Activated T-cell treated with anti-CD3 and anti-CD28 coated beads, Interleukin-2, amount 50 U/mL, for 72 hours (primary cell): ENCODE results near the gene RAPH1. TPM values are rescaled to one million over a fixed set of nuclear protein-coding genes. Genes with fewer than 3 reads are reported as not detected.
"Not testable (repeated sequence)": the region's sequence is repeated elsewhere in the genome, so short reads cannot be mapped to it uniquely, and the experiment has no call there.

Experiments
- ATAC-seq, 2 donors: fragments of 150-1000 bp; cut with Tn5 transposase; replicated peaks in 1 of 2; 2 replicates each; pipeline ENCODE4 v1.10.0; 2021; ENCODE audit warnings: moderate library complexity in 2 of 2, mild to moderate bottlenecking in 1 of 2
- DNase-seq, 2 donors: peaks; one replicate each; pipeline ENCODE4 v3.0.0; 2021 to 2022; ENCODE audit warnings: mixed read lengths in 1 of 2
- H3K27ac Mint-ChIP-seq: one replicate; pipeline ENCODE4 v1.8.0; 2022; ENCODE audit warnings: mild to moderate bottlenecking, moderate library complexity, mixed read lengths
- H3K27me3 Mint-ChIP-seq: one replicate; pipeline ENCODE4 v1.8.0; 2022; ENCODE audit warnings: low read depth, mixed read lengths
- H3K36me3 Mint-ChIP-seq, 2 donors: one replicate each; pipeline ENCODE4 v1.8.0; 2022; ENCODE audit warnings: mixed read lengths in 2 of 2, mild to moderate bottlenecking in 1 of 2; ENCODE audit not compliant: insufficient read depth in 2 of 2
- H3K4me1 Mint-ChIP-seq: one replicate; pipeline ENCODE4 v1.8.0; 2022; ENCODE audit warnings: low read depth, mixed read lengths
- H3K4me3 Mint-ChIP-seq, 2 donors: one replicate each; pipeline ENCODE4 v1.8.0; 2022; ENCODE audit warnings: mild to moderate bottlenecking in 2 of 2, mixed read lengths in 2 of 2, moderate library complexity in 2 of 2
- H3K9me3 Mint-ChIP-seq, 2 donors: one replicate each; pipeline ENCODE4 v1.8.0; 2022; ENCODE audit warnings: mixed read lengths in 2 of 2
- total RNA-seq, 2 donors: library from RNA; stranded (reverse); gene quantifications; one replicate each; pipeline ENCODE4 v1.2.3, GENCODE V29; 2022

The RAPH1 gene
- total RNA-seq, 2 donors from 2014 or later = 3.7 to 6.0 TPM

- peaks cover 0 to 9% of the 10 kb centered on the region in 2 donors for H3K36me3 Mint-ChIP-seq
- ATAC-seq (no peak), DNase-seq (no peak)
- H3K4me3 Mint-ChIP-seq = no peak overlapping the region
- peaks cover 0 to 3% of the 10 kb centered on the region in 2 donors for H3K9me3 Mint-ChIP-seq
- H3K27me3 Mint-ChIP-seq = no peaks in the 10 kb centered on the region
- no peak overlapping the region for H3K27ac Mint-ChIP-seq
- no peaks in the 10 kb centered on the region for H3K4me1 Mint-ChIP-seq
Observed at GRCh38 chr2:203394519-203395227, 140.4 kb downstream of the RAPH1 start.

GRCh38 chr2:203388153-203388552, 146.9 kb downstream of the RAPH1 start:
- H3K27me3 Mint-ChIP-seq, H3K9me3 Mint-ChIP-seq, DNase-seq, H3K27ac Mint-ChIP-seq, H3K4me1 Mint-ChIP-seq, H3K36me3 Mint-ChIP-seq, H3K4me3 Mint-ChIP-seq, ATAC-seq: not testable (repeated sequence)

DNA sequence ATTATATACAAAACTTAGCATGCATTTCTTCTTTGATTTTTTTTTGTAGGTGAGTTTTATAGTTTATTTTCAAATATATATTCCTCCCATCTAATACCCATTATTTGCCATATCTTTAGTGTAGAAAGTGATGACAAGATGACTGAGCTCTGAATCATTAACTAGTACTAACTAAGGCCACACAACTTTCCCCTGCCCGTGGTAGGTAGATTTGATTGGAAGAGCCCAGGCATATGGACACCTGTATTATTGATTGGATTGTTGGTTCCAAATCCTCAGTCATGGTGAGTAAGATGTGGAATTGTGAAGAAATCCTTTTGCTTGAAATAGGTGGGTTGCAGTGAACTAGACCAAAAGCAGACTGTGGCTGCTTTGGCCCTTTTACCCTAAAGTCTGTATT, 152.1 kb downstream of the RAPH1 start:
- no peaks in the 10 kb centered on the region for H3K9me3 Mint-ChIP-seq
- DNase-seq = no peak
- ATAC-seq = no peak

GRCh38 chr2:203379156-203379555, 155.9 kb downstream of the RAPH1 start:
- no peak for DNase-seq
- Mint-ChIP-seq H3K27ac (no peak overlapping the region), H3K4me1 (no peaks in the 10 kb centered on the region), H3K9me3 (no peaks in the 10 kb centered on the region), H3K36me3 (peaks cover 0 to 2% of the 10 kb centered on the region in 2 donors), H3K27me3 (no peaks in the 10 kb centered on the region), H3K4me3 (no peak overlapping the region)
- ATAC-seq = no peak

More for the DNA sequence above, 152.1 kb downstream of the RAPH1 start:
- Mint-ChIP-seq H3K4me3 (no peak overlapping the region), H3K4me1 (no peaks in the 10 kb centered on the region), H3K27ac (no peak overlapping the region), H3K27me3 (no peaks in the 10 kb centered on the region), H3K36me3 (peaks cover 2 to 4% of the 10 kb centered on the region in 2 donors)

DNA sequence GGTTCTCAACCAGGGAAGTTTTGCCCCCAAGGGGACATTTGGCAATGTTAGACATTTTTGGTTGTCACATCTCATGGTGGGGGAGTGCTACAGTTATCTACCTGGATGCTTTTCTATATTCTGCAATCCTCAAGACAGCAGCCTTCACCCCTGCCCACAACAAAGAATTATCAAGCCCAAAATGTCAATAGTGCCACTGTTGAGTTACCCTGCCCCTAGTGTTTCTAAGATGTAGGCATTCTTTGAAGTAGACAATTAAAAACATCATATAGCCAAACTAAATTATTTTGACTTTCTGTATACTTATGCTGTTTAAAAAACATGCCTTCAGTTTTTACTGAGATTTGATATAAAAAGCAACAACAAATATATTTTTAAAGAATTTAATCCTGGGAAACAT, 158.9 kb downstream of the RAPH1 start:
- H3K4me1 Mint-ChIP-seq = no peaks in the 10 kb centered on the region
- peaks cover 0 to 2% of the 10 kb centered on the region in 2 donors for H3K36me3 Mint-ChIP-seq
- no peaks in the 10 kb centered on the region for H3K27me3 Mint-ChIP-seq
- H3K9me3 Mint-ChIP-seq = no peaks in the 10 kb centered on the region
- no peak overlapping the region for H3K27ac Mint-ChIP-seq
- H3K4me3 Mint-ChIP-seq = no peak overlapping the region
- no peak for DNase-seq
- no peak for ATAC-seq

GRCh38 chr2:203372706-203373105, 162.4 kb downstream of the RAPH1 start:
- not testable (repeated sequence) for H3K27me3 Mint-ChIP-seq, H3K36me3 Mint-ChIP-seq, DNase-seq, H3K27ac Mint-ChIP-seq, H3K9me3 Mint-ChIP-seq, H3K4me3 Mint-ChIP-seq, H3K4me1 Mint-ChIP-seq, ATAC-seq

- Mint-ChIP-seq H3K4me1 (no peaks in the 10 kb centered on the region), H3K36me3 (peaks cover 0 to 2% of the 10 kb centered on the region in 2 donors), H3K27me3 (no peaks in the 10 kb centered on the region), H3K4me3 (no peak overlapping the region), H3K9me3 (no peaks in the 10 kb centered on the region), H3K27ac (no peak overlapping the region)
- DNase-seq (no peak), ATAC-seq (no peak)
Observed at GRCh38 chr2:203366639-203367466, 168.2 kb downstream of the RAPH1 start.

DNA sequence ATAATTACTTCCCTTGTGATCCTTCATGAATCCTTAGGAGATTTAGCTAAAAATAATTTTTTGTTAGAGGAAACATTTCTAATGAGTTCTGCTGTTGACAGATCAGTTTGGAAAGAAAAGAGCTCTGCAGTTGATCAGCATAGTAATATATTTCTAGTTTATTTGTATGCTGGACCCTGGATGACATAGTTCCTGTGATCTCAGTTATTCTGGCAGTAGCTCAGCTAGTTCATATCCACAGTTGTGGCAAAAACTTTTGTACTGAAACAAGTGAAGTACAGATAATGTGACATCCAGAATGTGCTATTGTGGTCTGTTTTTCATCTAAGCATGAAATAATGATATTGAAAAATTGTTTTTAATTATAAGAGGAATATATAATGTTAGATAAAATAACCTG, 173.2 kb downstream of the RAPH1 start:
- H3K4me3 Mint-ChIP-seq = no peak overlapping the region
- H3K27me3 Mint-ChIP-seq = no peaks in the 10 kb centered on the region
- H3K4me1 Mint-ChIP-seq = no peaks in the 10 kb centered on the region
- H3K9me3 Mint-ChIP-seq = no peaks in the 10 kb centered on the region
- ATAC-seq (no peak), DNase-seq (no peak)
- H3K36me3 Mint-ChIP-seq = peaks cover 0 to 2% of the 10 kb centered on the region in 2 donors
- H3K27ac Mint-ChIP-seq = no peak overlapping the region

DNA sequence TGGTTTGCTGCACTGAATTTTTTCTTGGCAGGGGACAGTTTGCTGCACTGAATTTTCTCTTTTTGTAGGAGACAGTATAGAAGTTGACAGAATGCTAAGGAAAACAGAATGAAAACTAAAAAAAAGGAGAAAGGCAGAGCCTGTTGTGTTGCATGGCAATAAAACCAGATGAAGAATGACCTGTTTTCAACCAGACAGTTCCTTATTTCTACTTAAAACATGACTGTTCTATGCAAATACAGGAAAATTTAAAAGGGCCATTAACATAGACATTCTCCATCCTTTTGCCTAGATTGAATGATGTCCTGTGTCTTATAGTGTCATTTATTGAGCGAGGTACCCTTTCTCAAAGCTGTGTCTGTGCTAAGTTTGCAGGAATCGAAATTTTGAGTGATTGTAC, 173.6 kb downstream of the RAPH1 start:
- Mint-ChIP-seq H3K27ac (no peak overlapping the region), H3K4me1 (no peaks in the 10 kb centered on the region), H3K36me3 (peaks cover 0 to 2% of the 10 kb centered on the region in 2 donors), H3K4me3 (no peak overlapping the region), H3K27me3 (no peaks in the 10 kb centered on the region), H3K9me3 (no peaks in the 10 kb centered on the region)
- ATAC-seq = no peak
- no peak for DNase-seq

GRCh38 chr2:203360833-203361430, 174.2 kb downstream of the RAPH1 start:
- H3K27ac Mint-ChIP-seq = no peak overlapping the region
- H3K9me3 Mint-ChIP-seq = no peaks in the 10 kb centered on the region
- no peaks in the 10 kb centered on the region for H3K4me1 Mint-ChIP-seq
- peaks cover 0 to 2% of the 10 kb centered on the region in 2 donors for H3K36me3 Mint-ChIP-seq
- no peak for DNase-seq
- H3K4me3 Mint-ChIP-seq = no peak overlapping the region
- ATAC-seq = no peak
- H3K27me3 Mint-ChIP-seq = no peaks in the 10 kb centered on the region

DNA sequence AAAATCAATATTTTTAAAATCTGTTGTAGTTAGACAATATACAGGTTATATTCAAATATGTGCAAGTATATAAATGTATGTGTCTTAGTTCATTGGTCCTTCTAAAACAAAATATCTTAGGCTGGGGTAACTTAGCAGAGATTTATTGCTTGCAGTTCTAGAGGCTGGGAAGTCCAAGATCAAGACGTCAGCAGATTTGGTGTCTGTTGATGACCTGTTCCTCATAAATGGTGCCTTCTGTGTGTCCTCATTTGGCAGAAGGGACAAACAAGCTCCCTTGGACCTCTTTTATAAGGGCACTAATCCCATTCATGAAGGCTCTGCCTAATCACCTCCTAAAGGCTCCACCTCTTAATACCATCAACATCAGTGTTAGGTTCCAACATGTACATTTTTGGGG, 175.7 kb downstream of the RAPH1 start:
- Mint-ChIP-seq H3K27ac (no peak overlapping the region), H3K4me3 (no peak overlapping the region), H3K4me1 (peaks cover under 1% of the 10 kb centered on the region), H3K36me3 (peaks cover 0 to 2% of the 10 kb centered on the region in 2 donors), H3K27me3 (no peaks in the 10 kb centered on the region), H3K9me3 (no peaks in the 10 kb centered on the region)
- ATAC-seq (no peak), DNase-seq (no peak)

DNA sequence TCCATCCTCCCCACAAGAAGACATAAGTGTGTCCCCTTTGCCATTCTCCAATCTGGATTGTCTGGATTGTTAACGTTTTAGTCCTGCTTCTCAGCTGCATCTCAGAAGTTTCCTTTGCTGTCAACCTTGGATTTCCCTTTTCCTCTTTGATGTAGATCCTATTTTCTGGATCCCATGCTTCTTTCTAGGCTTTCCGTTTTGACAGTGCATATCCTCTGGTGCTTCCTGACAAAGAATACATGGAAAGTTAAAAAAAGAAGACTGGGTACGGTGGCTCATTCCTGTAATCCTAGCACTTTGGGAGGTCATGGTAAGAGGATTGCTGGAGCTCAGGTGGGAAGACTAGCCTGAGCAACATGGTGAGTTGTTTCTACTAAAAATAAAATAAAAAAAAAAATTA, 180.1 kb downstream of the RAPH1 start:
- Mint-ChIP-seq H3K27ac (no peak overlapping the region), H3K4me3 (no peak overlapping the region), H3K9me3 (no peaks in the 10 kb centered on the region), H3K27me3 (no peaks in the 10 kb centered on the region), H3K36me3 (peaks cover 0 to 2% of the 10 kb centered on the region in 2 donors), H3K4me1 (peaks cover 4% of the 10 kb centered on the region)
- DNase-seq (no peak), ATAC-seq (no peak)

GRCh38 chr2:203352604-203353255, 182.4 kb downstream of the RAPH1 start:
- Mint-ChIP-seq H3K27me3 (no peaks in the 10 kb centered on the region), H3K4me3 (no peak overlapping the region), H3K36me3 (no peaks in the 10 kb centered on the region), H3K4me1 (peaks cover 4% of the 10 kb centered on the region), H3K9me3 (no peaks in the 10 kb centered on the region), H3K27ac (no peak overlapping the region)
- DNase-seq (no peak), ATAC-seq (no peak)
